ENCODE results near the gene TMCC2. TPM values are rescaled to one million over a fixed set of nuclear protein-coding genes. Genes with fewer than 3 reads are reported as not detected.
"Not testable (repeated sequence)": the region's sequence is repeated elsewhere in the genome, so short reads cannot be mapped to it uniquely, and the experiment has no call there.

The TMCC2 gene
- total and polyA plus RNA-seq, 2 donors (not counting 1 experiment from before 2014, with no cell fraction given) = 2.0 to 4.0 TPM

DNA sequence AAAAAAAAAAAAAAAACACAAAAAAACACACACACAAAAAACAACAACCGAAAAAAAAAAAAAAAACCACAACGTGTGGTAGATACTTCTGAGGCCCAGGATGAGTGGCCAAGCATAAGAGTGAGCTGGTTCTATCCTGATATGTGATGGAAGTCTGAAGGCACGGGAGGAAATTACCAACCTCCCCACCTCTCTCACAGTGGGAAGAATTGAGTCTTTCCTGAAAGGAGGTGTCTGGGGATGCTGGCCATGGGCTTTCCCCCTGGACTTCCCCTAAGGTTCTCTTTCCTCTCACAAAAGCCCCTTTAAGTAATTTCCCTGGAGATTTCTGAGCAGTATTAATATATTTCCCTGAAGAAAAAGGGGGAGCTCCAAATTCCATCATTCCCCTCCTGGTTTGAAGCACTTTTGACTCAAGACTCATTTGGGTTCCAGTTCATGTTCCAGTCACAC lies 5.2 kb downstream of the TMCC2 start:
- Histone ChIP-seq H4K20me1 (ENCODE audit: control insufficient read depth, insufficient read depth, low read length, poor library complexity, severe bottlenecking) (no peaks in the 10 kb centered on the region), H3K4me3 (ENCODE audit: control extremely low read depth in 1 of 5, extremely low read depth in 1 of 5, insufficient read depth in 1 of 5, low read depth in 2 of 5, low read length in 4 of 5) (no peak overlapping the region), H3K9ac (ENCODE audit: low read length) (no peak overlapping the region), H3K4me2 (replicated peaks; ENCODE audit: low read depth, low read length, poor library complexity, severe bottlenecking) (no peak overlapping the region), H3K36me3 (replicated peaks in 1 of 2; ENCODE audit: control extremely low read depth in 1 of 2, control insufficient read depth in 1 of 2, extremely low read depth in 1 of 2, insufficient read depth in 2 of 2, low read length in 1 of 2) (no peaks in the 10 kb centered on the region), H3K4me1 (ENCODE audit: control insufficient read depth in 2 of 2, insufficient read depth in 2 of 2, low read length in 2 of 2) (peaks cover 17 to 28% of the 10 kb centered on the region in 2 donors), H3K79me2 (ENCODE audit: control insufficient read depth, insufficient read depth, low read length) (no peaks in the 10 kb centered on the region), H3K27me3 (replicated peaks in 1 of 4; ENCODE audit: control extremely low read depth in 1 of 4, control insufficient read depth in 3 of 4, insufficient read depth in 4 of 4, low read length in 3 of 4) (peaks cover 0 to 5% (median 3%) of the 10 kb centered on the region in 4 experiments), H3K27ac (ENCODE audit: low read length in 2 of 2) (no peak overlapping the region), H2AFZ (ENCODE audit: insufficient read depth, low read depth, low read length, poor library complexity, severe bottlenecking) (no peak overlapping the region), H3K9me3 (ENCODE audit: control extremely low read depth in 1 of 3, control insufficient read depth in 2 of 3, insufficient read depth in 1 of 3, low read length in 2 of 3) (no peaks in the 10 kb centered on the region)
- Mint-ChIP-seq H3K4me1 (peaks cover 32% of the 10 kb centered on the region), H3K27me3 (peaks cover 17% of the 10 kb centered on the region), H3K4me3 (no peak overlapping the region), H3K9me3 (ENCODE audit: insufficient read depth) (no peaks in the 10 kb centered on the region), H3K27ac (no peak overlapping the region)
- TF ChIP-seq, protein P1, sequence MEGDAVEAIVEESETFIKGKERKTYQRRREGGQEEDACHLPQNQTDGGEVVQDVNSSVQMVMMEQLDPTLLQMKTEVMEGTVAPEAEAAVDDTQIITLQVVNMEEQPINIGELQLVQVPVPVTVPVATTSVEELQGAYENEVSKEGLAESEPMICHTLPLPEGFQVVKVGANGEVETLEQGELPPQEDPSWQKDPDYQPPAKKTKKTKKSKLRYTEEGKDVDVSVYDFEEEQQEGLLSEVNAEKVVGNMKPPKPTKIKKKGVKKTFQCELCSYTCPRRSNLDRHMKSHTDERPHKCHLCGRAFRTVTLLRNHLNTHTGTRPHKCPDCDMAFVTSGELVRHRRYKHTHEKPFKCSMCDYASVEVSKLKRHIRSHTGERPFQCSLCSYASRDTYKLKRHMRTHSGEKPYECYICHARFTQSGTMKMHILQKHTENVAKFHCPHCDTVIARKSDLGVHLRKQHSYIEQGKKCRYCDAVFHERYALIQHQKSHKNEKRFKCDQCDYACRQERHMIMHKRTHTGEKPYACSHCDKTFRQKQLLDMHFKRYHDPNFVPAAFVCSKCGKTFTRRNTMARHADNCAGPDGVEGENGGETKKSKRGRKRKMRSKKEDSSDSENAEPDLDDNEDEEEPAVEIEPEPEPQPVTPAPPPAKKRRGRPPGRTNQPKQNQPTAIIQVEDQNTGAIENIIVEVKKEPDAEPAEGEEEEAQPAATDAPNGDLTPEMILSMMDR (IDR thresholded peaks at IDR 0.05) = no peak
- TF ChIP-seq EZH2 (IDR thresholded peaks at IDR 0.05; ENCODE audit: borderline replicate concordance, insufficient read depth, low read depth, low read length, poor library complexity, severe bottlenecking) = no peak
- POLR2A ChIA-PET = no interaction called here
- ATAC-seq (ENCODE audit: low read depth) = no peak
- WGBS (ENCODE audit: insufficient coverage) = no CpG with 5 or more reads among the region's 3 CpGs
- CTCF ChIA-PET = interaction anchor here (0.6 to 2.4 kb wide), 6 partner anchors 21 to 291 kb away, joined by 3 to 9 read pairs (median 5); no protein-coding TSS in a partner anchor
- intact Hi-C loops (cut with micrococcal nuclease) = no loop called here
- DNase-seq = no peak

DNA sequence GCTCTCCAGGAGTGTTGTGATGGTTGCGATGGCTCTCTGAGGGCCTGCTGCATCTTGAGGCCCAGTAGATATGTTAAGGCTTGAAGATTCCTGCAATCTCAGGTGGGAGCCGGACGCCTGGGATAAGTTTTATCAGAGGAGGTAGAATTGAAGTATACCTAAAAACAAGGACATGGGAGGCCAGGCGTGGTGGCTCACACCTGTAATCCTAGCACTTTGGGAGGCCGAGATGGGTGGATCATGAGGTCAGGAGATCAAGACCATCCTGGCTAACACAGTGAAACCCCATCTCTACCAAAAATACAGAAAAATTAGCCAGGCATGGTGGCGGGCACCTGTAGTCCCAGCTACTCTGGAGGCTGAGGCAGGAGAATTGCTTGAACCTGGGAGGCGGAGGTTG lies 6.2 kb downstream of the TMCC2 start:
- WGBS (ENCODE audit: insufficient coverage) = 83% methylated on average over 1 of the region's 7 CpGs
- H3K27ac Mint-ChIP-seq; H3K4me3 ChIP-seq (ENCODE audit: control extremely low read depth in 1 of 5, extremely low read depth in 1 of 5, insufficient read depth in 1 of 5, low read depth in 2 of 5, low read length in 4 of 5); POLR2A ChIA-PET; H3K9me3 Mint-ChIP-seq (ENCODE audit: insufficient read depth); H3K4me2 ChIP-seq (replicated peaks; ENCODE audit: low read depth, low read length, poor library complexity, severe bottlenecking); H3K79me2 ChIP-seq (ENCODE audit: control insufficient read depth, insufficient read depth, low read length); H3K9ac ChIP-seq (ENCODE audit: low read length); H3K27me3 ChIP-seq (replicated peaks in 1 of 4; ENCODE audit: control extremely low read depth in 1 of 4, control insufficient read depth in 3 of 4, insufficient read depth in 4 of 4, low read length in 3 of 4); DNase-seq; H2AFZ ChIP-seq (ENCODE audit: insufficient read depth, low read depth, low read length, poor library complexity, severe bottlenecking); intact Hi-C loops (cut with micrococcal nuclease); ATAC-seq (ENCODE audit: low read depth); H3K4me3 Mint-ChIP-seq; H4K20me1 ChIP-seq (ENCODE audit: control insufficient read depth, insufficient read depth, low read length, poor library complexity, severe bottlenecking); H3K36me3 ChIP-seq (replicated peaks in 1 of 2; ENCODE audit: control extremely low read depth in 1 of 2, control insufficient read depth in 1 of 2, extremely low read depth in 1 of 2, insufficient read depth in 2 of 2, low read length in 1 of 2); H3K27ac ChIP-seq (ENCODE audit: low read length in 2 of 2); H3K9me3 ChIP-seq (ENCODE audit: control extremely low read depth in 1 of 3, control insufficient read depth in 2 of 3, insufficient read depth in 1 of 3, low read length in 2 of 3): not testable (repeated sequence)
- H3K4me1 ChIP-seq (ENCODE audit: control insufficient read depth in 2 of 2, insufficient read depth in 2 of 2, low read length in 2 of 2) = peaks cover 17 to 23% of the 10 kb centered on the region in 2 donors
- CTCF ChIA-PET = interaction anchor here (0.7 to 2.4 kb wide), 5 partner anchors 20 to 290 kb away, joined by 3 to 9 read pairs (median 4); no protein-coding TSS in a partner anchor
- Mint-ChIP-seq H3K27me3 (peaks cover 23% of the 10 kb centered on the region), H3K4me1 (peaks cover 30% of the 10 kb centered on the region)
